CD4-positive, alpha-beta T cell (primary cell): ENCODE data around the gene NPAS3. TPM values are rescaled to one million over a fixed set of nuclear protein-coding genes. Genes with fewer than 3 reads are reported as not detected.

Experiments used
- ATAC-seq: fragments of 200-7000 bp; cut with Tn5 transposase; one replicate; pipeline ENCODE4 v1.10.0; 2022; ENCODE audit warnings: mild to moderate bottlenecking; ENCODE audit not compliant: poor library complexity
- CTCF ChIA-PET: fragments of 350-600 bp; sonication (Branson Sonifier 250); formaldehyde crosslinking; loops from one replicate; lab custom pipeline; 2021; ENCODE audit warnings: antibody characterized with exemption, inconsistent platforms; lab: Charles Lee
- POLR2A ChIA-PET: fragments of 350-600 bp; sonication (Branson Sonifier 250); formaldehyde crosslinking; loops from one replicate; lab custom pipeline; 2021; ENCODE audit warnings: antibody characterized with exemption, inconsistent platforms; lab: Charles Lee
- DNase-seq, 14 experiments: peaks; one replicate each; pipeline ENCODE4 v3.0.0-alpha.2; 2013 to 2020; ENCODE audit warnings: mixed read lengths in 2 of 14
- H3K27ac ChIP-seq, 2 donors: one replicate each; pipeline versions ENCODE4 v1.5.1 to v1.7.0; 2013; ENCODE audit warnings: low read length in 2 of 2, low read depth in 1 of 2, mild to moderate bottlenecking in 1 of 2
- H3K27me3 ChIP-seq, 2 experiments: 1 replicate in 1 of 2; 2 replicates in 1 of 2; pipeline versions ENCODE4 v1.6.1 to v1.7.0; 2013; ENCODE audit warnings: low read length in 2 of 2, control low read depth in 1 of 2, mild to moderate bottlenecking in 1 of 2, moderate library complexity in 1 of 2; ENCODE audit not compliant: insufficient read depth in 2 of 2, control insufficient read depth in 1 of 2
- H3K36me3 ChIP-seq: one replicate; pipeline ENCODE4 v1.6.1; 2013; ENCODE audit warnings: low read length, control low read depth; ENCODE audit not compliant: insufficient read depth
- H3K4me1 ChIP-seq: one replicate; pipeline ENCODE4 v1.6.1; 2013; ENCODE audit warnings: low read length, control low read depth; ENCODE audit not compliant: insufficient read depth
- H3K4me3 ChIP-seq: one replicate; pipeline ENCODE4 v1.5.1; 2013; ENCODE audit warnings: mild to moderate bottlenecking, low read length, moderate library complexity
- H3K9me3 ChIP-seq, 2 experiments: 1 replicate in 1 of 2; 2 replicates in 1 of 2; pipeline versions ENCODE4 v1.6.1 to v1.7.0; 2013; ENCODE audit warnings: low read length in 2 of 2, mild to moderate bottlenecking in 2 of 2, control low read depth in 1 of 2, moderate library complexity in 1 of 2; ENCODE audit not compliant: control insufficient read depth in 1 of 2, insufficient read depth in 1 of 2
- H3K27ac Mint-ChIP-seq: one replicate; pipeline ENCODE4 v1.8.0; 2020; ENCODE audit warnings: mixed read lengths
- H3K27me3 Mint-ChIP-seq: one replicate; pipeline ENCODE4 v1.8.0; 2021; ENCODE audit warnings: mixed read lengths
- H3K36me3 Mint-ChIP-seq: one replicate; pipeline ENCODE4 v1.8.0; 2021; ENCODE audit warnings: low read depth, mixed read lengths
- H3K4me1 Mint-ChIP-seq: one replicate; pipeline ENCODE4 v1.8.0; 2021; ENCODE audit warnings: low read depth, mixed read lengths
- H3K4me3 Mint-ChIP-seq: one replicate; pipeline ENCODE4 v1.8.0; 2020; ENCODE audit warnings: mild to moderate bottlenecking, mixed read lengths
- H3K9me3 Mint-ChIP-seq: one replicate; pipeline ENCODE4 v1.8.0; 2020; ENCODE audit warnings: mixed read lengths
- CTCF ChIP-seq: fragments of 200-600 bp; IDR thresholded peaks from one replicate; pipeline ENCODE4 v1.8.0; 2022; ENCODE audit warnings: antibody characterized with exemption, mild to moderate bottlenecking
- intact Hi-C, 2 experiments: fragments of 100-400 bp; cut with DNase I in 1 of 2; cut with micrococcal nuclease in 1 of 2; formaldehyde crosslinking; loops; one replicate each; pipeline versions ENCODE4 v1.15.1 to v1.9.0; 2023 to 2025; cut with DNase I, micrococcal nuclease
- total RNA-seq, 174 experiments: library from RNA in 2 of 174; stranded (reverse) in 2 of 174; gene quantifications; one replicate each; pipeline ENCODE4 v1.2.3 and lab custom pipeline; 2021 to 2026

NPAS3 gene
- total RNA-seq, 2 experiments from 2014 or later = not detected

- Histone ChIP-seq H3K27ac (no peak overlapping the region), H3K36me3 (no peaks in the 10 kb centered on the region), H3K4me3 (no peak overlapping the region), H3K4me1 (no peaks in the 10 kb centered on the region), H3K27me3 (no peaks in the 10 kb centered on the region), H3K9me3 (no peaks in the 10 kb centered on the region)
- no peaks in the 10 kb centered on the region for H3K4me1 Mint-ChIP-seq
- no peak for TF ChIP-seq CTCF
- H3K4me3 Mint-ChIP-seq = no peak overlapping the region
- DNase-seq (no peak), ATAC-seq (no peak)
- H3K27ac Mint-ChIP-seq = no peak overlapping the region
- ChIA-PET CTCF (no interaction called here), POLR2A (no interaction called here)
- H3K36me3 Mint-ChIP-seq = no peaks in the 10 kb centered on the region
- peaks cover 4% of the 10 kb centered on the region for H3K9me3 Mint-ChIP-seq
- intact Hi-C loops = no loop called here
- peaks cover 6% of the 10 kb centered on the region for H3K27me3 Mint-ChIP-seq
These were observed 602.5 kb downstream of the NPAS3 start for GRCh38 chr14:33541171-33541570.

- no peak for TF ChIP-seq CTCF
- intact Hi-C loops = no loop called here
- ChIA-PET POLR2A (no interaction called here), CTCF (no interaction called here)
- Histone ChIP-seq H3K27ac (no peak overlapping the region), H3K4me3 (no peak overlapping the region), H3K27me3 (no peaks in the 10 kb centered on the region), H3K4me1 (no peaks in the 10 kb centered on the region), H3K9me3 (no peaks in the 10 kb centered on the region), H3K36me3 (no peaks in the 10 kb centered on the region)
- no peak overlapping the region for H3K27ac Mint-ChIP-seq
- no peaks in the 10 kb centered on the region for H3K36me3 Mint-ChIP-seq
- ATAC-seq (no peak), DNase-seq (no peak)
- no peaks in the 10 kb centered on the region for H3K4me1 Mint-ChIP-seq
- peaks cover 4% of the 10 kb centered on the region for H3K9me3 Mint-ChIP-seq
- H3K27me3 Mint-ChIP-seq = peaks cover 6% of the 10 kb centered on the region
- H3K4me3 Mint-ChIP-seq = no peak overlapping the region
These were observed 603.9 kb downstream of the NPAS3 start for GRCh38 chr14:33542338-33543287.

GRCh38 chr14:33545696-33546095, 607.0 kb downstream of the NPAS3 start:
- H3K36me3 Mint-ChIP-seq = no peaks in the 10 kb centered on the region
- POLR2A ChIA-PET = no interaction called here
- CTCF ChIA-PET = no interaction called here
- Histone ChIP-seq H3K27ac (no peak overlapping the region), H3K4me1 (no peaks in the 10 kb centered on the region), H3K4me3 (no peak overlapping the region), H3K9me3 (no peaks in the 10 kb centered on the region), H3K27me3 (no peaks in the 10 kb centered on the region), H3K36me3 (no peaks in the 10 kb centered on the region)
- no peak for TF ChIP-seq CTCF
- H3K4me3 Mint-ChIP-seq = no peak overlapping the region
- ATAC-seq (no peak), DNase-seq (no peak)
- H3K27ac Mint-ChIP-seq = no peak overlapping the region
- no peaks in the 10 kb centered on the region for H3K4me1 Mint-ChIP-seq
- H3K27me3 Mint-ChIP-seq = no peaks in the 10 kb centered on the region
- intact Hi-C loops = no loop called here
- no peaks in the 10 kb centered on the region for H3K9me3 Mint-ChIP-seq
